ENCODE data around the gene PLCG1. TPM values are rescaled to one million over a fixed set of nuclear protein-coding genes. Genes with fewer than 3 reads are reported as not detected.

PLCG1 gene
- total RNA-seq, 1 experiment from 2014 or later, result 59.4 TPM

- DNase-seq (ENCODE audit: low read depth), result peak; percentile 61
These were observed 75.9 kb downstream of the PLCG1 start for GRCh38 chr20:41213150-41213820.

- no peak for DNase-seq (ENCODE audit: low read depth)
These were observed 76.9 kb downstream of the PLCG1 start for GRCh38 chr20:41214202-41214601.

- DNase-seq (ENCODE audit: low read depth), result no peak
These were observed 77.3 kb downstream of the PLCG1 start for GRCh38 chr20:41214666-41215065.

GRCh38 chr20:41217422-41217821 lies 80.1 kb downstream of the PLCG1 start:
- no peak for DNase-seq (ENCODE audit: low read depth)

- no peak for DNase-seq (ENCODE audit: low read depth)
These were observed 81.1 kb downstream of the PLCG1 start for GRCh38 chr20:41218466-41218865.

- no peak for DNase-seq (ENCODE audit: low read depth)
These were observed 82.5 kb downstream of the PLCG1 start for GRCh38 chr20:41219824-41220223.

GRCh38 chr20:41221614-41222218 lies 84.4 kb downstream of the PLCG1 start:
- no peak for DNase-seq (ENCODE audit: low read depth)

GRCh38 chr20:41222296-41222695 lies 85.0 kb downstream of the PLCG1 start:
- no peak for DNase-seq (ENCODE audit: low read depth)

- DNase-seq (ENCODE audit: low read depth), result no peak
These were observed 85.4 kb downstream of the PLCG1 start for GRCh38 chr20:41222703-41223102.

GRCh38 chr20:41223112-41223511 lies 85.8 kb downstream of the PLCG1 start:
- DNase-seq (ENCODE audit: low read depth), result no peak

- DNase-seq (ENCODE audit: low read depth), result no peak
These were observed 86.9 kb downstream of the PLCG1 start for GRCh38 chr20:41224281-41224680.

GRCh38 chr20:41225091-41225490 lies 87.7 kb downstream of the PLCG1 start:
- no peak for DNase-seq (ENCODE audit: low read depth)

GRCh38 chr20:41226426-41226825 lies 89.1 kb downstream of the PLCG1 start:
- no peak for DNase-seq (ENCODE audit: low read depth)

Other genes with a start within 250 kb of the PLCG1 start
- gene TOP1, start 108.7 kb upstream of the PLCG1 start, total RNA-seq (2014; rRNA removed; shearing (Covaris generic)), result 20.1 and 49.9 TPM in 2 replicates
- gene ZHX3, start 180.2 kb downstream of the PLCG1 start, total RNA-seq (2014; rRNA removed; shearing (Covaris generic)), result 23.8 and 42.6 TPM in 2 replicates
- 0.05 and 0.76 TPM in 2 replicates for gene LPIN3, start 203.3 kb downstream of the PLCG1 start, total RNA-seq (2014; rRNA removed; shearing (Covaris generic))
- not detected in 2 replicates for gene EMILIN3, start 229.3 kb downstream of the PLCG1 start, total RNA-seq (2014; rRNA removed; shearing (Covaris generic))

All from M059J (cell line).